VCaP (cell line): ENCODE results near the gene DDX20.

Source experiments
- H3K27ac ChIP-seq: fragments of 450-650 bp; 2 replicates; pipeline ENCODE4 v1.5.1; 2017
- TF ChIP-seq, protein P1 (sequence below): fragments of 450-650 bp; conservative IDR thresholded peaks from 2 replicates; pipeline ENCODE4 v1.5.1; 2017; ENCODE audit warnings: mild to moderate bottlenecking, moderate library complexity

The DDX20 gene

GRCh38 chr1:111745675-111746613 is 9.8 kb upstream of the DDX20 start:
- TF ChIP-seq, protein P1, sequence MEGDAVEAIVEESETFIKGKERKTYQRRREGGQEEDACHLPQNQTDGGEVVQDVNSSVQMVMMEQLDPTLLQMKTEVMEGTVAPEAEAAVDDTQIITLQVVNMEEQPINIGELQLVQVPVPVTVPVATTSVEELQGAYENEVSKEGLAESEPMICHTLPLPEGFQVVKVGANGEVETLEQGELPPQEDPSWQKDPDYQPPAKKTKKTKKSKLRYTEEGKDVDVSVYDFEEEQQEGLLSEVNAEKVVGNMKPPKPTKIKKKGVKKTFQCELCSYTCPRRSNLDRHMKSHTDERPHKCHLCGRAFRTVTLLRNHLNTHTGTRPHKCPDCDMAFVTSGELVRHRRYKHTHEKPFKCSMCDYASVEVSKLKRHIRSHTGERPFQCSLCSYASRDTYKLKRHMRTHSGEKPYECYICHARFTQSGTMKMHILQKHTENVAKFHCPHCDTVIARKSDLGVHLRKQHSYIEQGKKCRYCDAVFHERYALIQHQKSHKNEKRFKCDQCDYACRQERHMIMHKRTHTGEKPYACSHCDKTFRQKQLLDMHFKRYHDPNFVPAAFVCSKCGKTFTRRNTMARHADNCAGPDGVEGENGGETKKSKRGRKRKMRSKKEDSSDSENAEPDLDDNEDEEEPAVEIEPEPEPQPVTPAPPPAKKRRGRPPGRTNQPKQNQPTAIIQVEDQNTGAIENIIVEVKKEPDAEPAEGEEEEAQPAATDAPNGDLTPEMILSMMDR, result no peak
- no peak overlapping the region for H3K27ac ChIP-seq

DNA sequence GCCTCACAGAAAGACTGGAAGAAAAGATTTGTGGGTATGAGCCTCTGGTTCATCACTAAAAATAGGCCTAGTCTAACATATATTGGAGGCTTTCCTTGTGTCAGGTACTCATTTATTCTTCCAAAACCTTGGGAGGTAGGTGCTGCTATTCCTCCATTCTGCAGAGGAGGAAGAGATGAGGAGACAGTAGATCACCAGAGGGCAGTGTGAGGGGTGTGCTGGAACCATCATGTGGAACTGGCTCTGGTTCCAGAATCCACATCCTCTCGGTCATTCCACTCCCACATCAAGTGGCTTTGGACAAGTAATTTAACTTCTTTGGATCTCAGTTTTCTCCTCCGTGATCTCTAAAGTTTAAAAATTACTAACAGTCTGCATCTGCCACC is 9.1 kb upstream of the DDX20 start:
- TF ChIP-seq, protein P1, result no peak
- H3K27ac ChIP-seq, result no peak overlapping the region

DNA sequence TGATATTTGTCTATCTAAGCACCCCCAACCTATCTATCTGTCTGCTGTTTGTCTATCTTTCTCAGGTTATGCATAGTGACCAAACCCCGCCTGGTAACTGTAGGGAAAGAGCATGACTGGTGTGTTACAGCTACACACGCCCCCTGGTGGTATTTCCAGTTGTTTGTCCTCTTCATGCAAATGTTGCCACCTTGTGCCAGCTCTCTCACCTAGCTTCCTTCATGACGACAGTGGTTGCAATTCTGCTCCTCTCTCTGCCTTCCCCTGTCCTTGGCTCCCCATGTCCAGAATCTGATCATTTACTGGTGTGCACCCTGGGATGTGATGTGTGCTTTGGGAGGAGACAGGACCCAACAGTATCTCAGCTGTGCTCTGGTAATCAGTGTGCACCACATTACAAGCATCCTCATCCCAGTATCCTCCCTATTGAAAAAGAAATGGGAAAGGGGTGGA is 8.4 kb upstream of the DDX20 start:
- H3K27ac ChIP-seq, result no peak overlapping the region
- TF ChIP-seq, protein P1, result peak; percentile 62

- H3K27ac ChIP-seq, result no peak overlapping the region
- TF ChIP-seq, protein P1, result no peak
These were observed 7.8 kb upstream of the DDX20 start for GRCh38 chr1:111747947-111748346.

- TF ChIP-seq, protein P1, result no peak
- H3K27ac ChIP-seq, result no peak overlapping the region
These were observed 6.1 kb upstream of the DDX20 start for GRCh38 chr1:111749628-111750027.

- no peak overlapping the region for H3K27ac ChIP-seq
- TF ChIP-seq, protein P1, result no peak
These were observed 4.8 kb upstream of the DDX20 start for GRCh38 chr1:111750856-111751255.

DNA sequence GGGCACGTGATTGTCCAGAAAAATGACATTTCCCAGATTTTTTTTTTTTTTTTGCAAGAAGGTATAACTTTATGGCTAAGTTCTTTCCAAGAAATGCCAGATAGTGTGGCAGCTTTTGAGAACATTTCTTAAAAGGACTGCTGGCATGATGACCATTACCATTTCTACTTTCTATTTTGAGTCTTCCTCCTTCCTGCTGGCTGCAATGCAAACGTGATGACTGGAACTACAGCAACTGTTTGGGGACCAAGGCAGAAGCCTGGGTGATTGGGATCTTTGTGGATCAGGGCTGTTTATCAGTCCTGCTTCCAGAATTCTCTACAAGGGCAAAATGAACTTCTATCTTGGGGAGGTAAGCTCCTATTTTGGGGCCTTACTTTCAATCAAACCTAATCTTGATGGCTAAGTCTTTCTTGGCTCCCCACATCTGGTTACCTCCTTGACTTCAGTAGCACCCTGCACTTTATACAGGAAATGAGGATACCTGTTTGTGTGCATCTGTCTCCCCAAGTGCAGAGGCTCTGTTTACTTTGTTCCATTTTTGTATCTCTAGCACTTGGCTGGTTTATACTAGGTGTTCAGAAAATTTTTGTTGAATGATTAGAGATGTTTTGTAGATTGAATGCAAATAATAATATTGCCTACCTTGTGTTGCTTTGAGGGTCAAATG is 3.7 kb upstream of the DDX20 start:
- no peak overlapping the region for H3K27ac ChIP-seq
- TF ChIP-seq, protein P1, result no peak
